Nephron progenitor cell (in vitro differentiated cells): ENCODE results near the gene FBXO7.

Experiments used
- DNase-seq: peaks from one replicate; pipeline ENCODE4 v3.0.0; 2021
- H3K27ac Mint-ChIP-seq: 2 replicates; pipeline ENCODE4 v1.8.0; 2021; ENCODE audit warnings: mild to moderate bottlenecking, moderate library complexity, mixed read lengths
- H3K27me3 Mint-ChIP-seq: 2 replicates; pipeline ENCODE4 v1.8.0; 2021; ENCODE audit warnings: mild to moderate bottlenecking, low read depth, mixed read lengths; ENCODE audit not compliant: poor library complexity
- H3K36me3 Mint-ChIP-seq: 2 replicates; pipeline ENCODE4 v1.8.0; 2021; ENCODE audit warnings: low read depth, mixed read lengths
- H3K4me1 Mint-ChIP-seq: 2 replicates; pipeline ENCODE4 v1.8.0; 2021; ENCODE audit warnings: mixed read lengths
- H3K4me3 Mint-ChIP-seq: 2 replicates; pipeline ENCODE4 v1.8.0; 2021; ENCODE audit warnings: mild to moderate bottlenecking, moderate library complexity, mixed read lengths
- H3K9me3 Mint-ChIP-seq: 2 replicates; pipeline ENCODE4 v1.8.0; 2021; ENCODE audit warnings: mild to moderate bottlenecking, moderate library complexity, mixed read lengths
- CTCF ChIP-seq: fragments of 200-600 bp; sonication (generic); IDR thresholded peaks from 2 replicates; pipeline ENCODE4 v1.5.0; 2021; ENCODE audit warnings: antibody characterized with exemption

FBXO7 gene

GRCh38 chr22:32480238-32480637 is 5.6 kb downstream of the FBXO7 start:
- Mint-ChIP-seq H3K4me1 (peaks cover 17% of the 10 kb centered on the region), H3K27me3 (no peaks in the 10 kb centered on the region), H3K27ac (peak overlapping the region; percentile 0), H3K36me3 (peaks cover 11% of the 10 kb centered on the region), H3K4me3 (no peak overlapping the region), H3K9me3 (no peaks in the 10 kb centered on the region)
- DNase-seq = no peak
- TF ChIP-seq CTCF = no peak

DNA sequence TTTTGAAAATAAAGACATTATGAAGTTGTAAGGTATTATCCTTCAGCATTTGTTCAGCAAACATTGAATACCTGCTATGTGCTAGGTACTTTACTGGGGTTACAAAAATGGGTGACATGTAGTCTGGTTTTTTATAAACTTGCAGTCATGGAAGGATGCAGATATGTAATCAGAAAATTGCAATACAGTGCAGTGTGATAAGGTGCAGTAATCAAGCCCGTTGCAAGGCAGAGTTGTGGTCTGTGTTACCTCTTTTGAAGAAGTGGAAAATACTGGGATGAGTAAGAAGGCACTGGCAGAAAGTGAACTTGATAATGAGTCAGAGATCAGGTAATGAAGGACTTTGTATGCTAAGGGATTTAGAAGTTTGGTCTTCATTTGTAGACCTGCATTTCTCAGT is 8.1 kb downstream of the FBXO7 start:
- no peak for DNase-seq
- peaks cover 15% of the 10 kb centered on the region for H3K4me1 Mint-ChIP-seq
- H3K36me3 Mint-ChIP-seq = peaks cover 31% of the 10 kb centered on the region

DNA sequence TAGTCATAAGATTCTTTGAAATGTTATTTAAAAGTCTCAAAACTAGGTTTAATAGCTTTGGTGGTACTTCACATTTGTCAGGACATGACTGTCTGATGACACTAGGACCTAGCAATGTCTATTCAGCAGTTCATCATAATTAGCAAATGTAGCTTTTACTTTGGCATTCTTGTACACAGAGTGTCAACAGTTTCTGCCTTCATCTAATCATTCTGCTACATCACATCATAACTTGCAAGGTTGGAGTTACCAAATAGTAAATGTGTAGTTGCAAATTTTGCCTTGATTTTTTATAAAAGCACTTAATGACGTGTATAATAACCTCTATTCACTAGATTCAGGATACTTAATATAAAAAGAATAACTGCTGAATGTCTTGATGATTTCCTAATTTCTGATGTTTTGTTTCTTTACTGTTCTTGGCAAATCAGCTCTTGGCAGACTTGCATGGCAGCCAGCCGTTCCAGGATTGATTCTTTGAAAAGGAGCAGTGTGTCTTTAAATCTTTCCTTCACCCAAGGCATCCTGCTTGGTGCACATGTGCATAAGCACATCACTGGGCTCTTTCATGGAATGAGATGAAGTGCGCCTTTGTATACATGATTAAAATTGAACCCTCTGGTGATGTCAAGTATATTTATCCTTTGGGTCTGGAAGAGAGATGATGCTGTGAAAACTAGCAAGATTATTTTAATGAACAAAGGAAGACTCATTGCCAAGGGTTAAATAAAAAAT is 12.2 kb downstream of the FBXO7 start:
- Mint-ChIP-seq H3K27me3 (no peaks in the 10 kb centered on the region), H3K4me1 (peaks cover 5% of the 10 kb centered on the region), H3K9me3 (no peaks in the 10 kb centered on the region), H3K36me3 (peaks cover 42% of the 10 kb centered on the region), H3K27ac (no peak overlapping the region), H3K4me3 (no peak overlapping the region)
- TF ChIP-seq CTCF = no peak
- no peak for DNase-seq

More for the DNA sequence above, 8.1 kb downstream of the FBXO7 start:
- Mint-ChIP-seq H3K27ac (no peak overlapping the region), H3K9me3 (no peaks in the 10 kb centered on the region), H3K27me3 (no peaks in the 10 kb centered on the region), H3K4me3 (no peak overlapping the region)
- no peak for TF ChIP-seq CTCF

DNA sequence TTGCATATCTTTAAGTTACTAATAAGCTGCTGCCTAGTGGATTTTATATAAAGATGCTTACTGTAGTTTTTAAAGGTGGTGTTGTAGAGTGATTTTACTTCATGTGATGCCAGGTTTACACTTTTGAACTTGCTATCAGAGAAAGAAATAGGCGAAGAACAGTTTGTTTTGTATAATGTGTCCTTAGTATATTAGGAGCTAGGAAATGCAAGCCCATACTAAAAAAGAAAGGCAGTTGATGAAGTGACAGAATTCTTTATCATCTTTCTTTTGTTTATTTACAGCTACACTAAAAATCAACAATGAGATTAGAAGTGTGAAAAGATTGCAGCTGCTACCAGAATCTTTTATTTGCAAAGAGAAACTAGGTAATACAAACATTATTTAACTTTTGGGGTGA is 12.8 kb downstream of the FBXO7 start:
- DNase-seq = no peak
- TF ChIP-seq CTCF = no peak
- H3K36me3 Mint-ChIP-seq = peaks cover 48% of the 10 kb centered on the region
- H3K9me3 Mint-ChIP-seq = no peaks in the 10 kb centered on the region
- H3K4me3 Mint-ChIP-seq = no peak overlapping the region
- no peaks in the 10 kb centered on the region for H3K27me3 Mint-ChIP-seq
- peaks cover 5% of the 10 kb centered on the region for H3K4me1 Mint-ChIP-seq
- H3K27ac Mint-ChIP-seq = no peak overlapping the region

DNA sequence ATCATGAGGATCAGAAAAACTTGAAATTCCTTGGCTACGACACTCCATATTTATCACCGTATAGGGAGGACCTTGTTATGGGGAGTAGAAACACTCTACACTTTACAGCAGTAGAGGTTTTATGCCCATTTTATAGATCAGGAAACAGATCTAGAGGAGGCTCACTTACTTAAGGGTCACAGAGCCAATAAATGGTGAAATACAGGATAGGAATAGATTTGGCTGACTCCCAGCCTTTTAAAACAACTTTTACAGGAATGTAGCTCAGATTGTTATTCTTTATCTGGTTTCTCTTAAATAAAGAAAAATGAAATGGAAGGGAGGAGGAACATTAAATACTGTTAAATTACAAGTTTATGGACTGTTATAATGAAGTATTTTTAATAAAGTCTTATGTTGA is 14.8 kb downstream of the FBXO7 start:
- no peak overlapping the region for H3K4me3 Mint-ChIP-seq
- no peak overlapping the region for H3K27ac Mint-ChIP-seq
- peaks cover 65% of the 10 kb centered on the region for H3K36me3 Mint-ChIP-seq
- no peak for DNase-seq
- H3K27me3 Mint-ChIP-seq = no peaks in the 10 kb centered on the region
- no peak for TF ChIP-seq CTCF
- H3K4me1 Mint-ChIP-seq = peaks cover 5% of the 10 kb centered on the region
- no peaks in the 10 kb centered on the region for H3K9me3 Mint-ChIP-seq

DNA sequence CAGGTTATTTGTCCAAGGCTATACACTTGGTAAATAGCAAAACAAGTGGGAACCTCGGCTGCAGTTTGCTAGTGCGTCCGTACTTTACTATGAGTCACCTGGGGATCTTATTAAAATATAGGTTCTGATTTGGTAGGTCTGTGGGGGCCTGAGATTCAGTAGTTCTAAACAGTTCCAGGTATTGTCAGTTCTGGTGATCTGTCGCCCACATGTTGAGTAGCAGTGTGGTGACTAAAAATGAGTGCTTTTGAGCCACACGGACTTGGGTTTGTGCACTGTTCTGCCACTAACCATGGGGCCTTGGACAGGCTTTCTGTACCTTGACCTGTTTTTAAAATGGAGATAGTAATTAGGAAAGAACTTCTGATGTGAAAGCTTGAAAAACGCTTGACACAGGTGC is 15.7 kb downstream of the FBXO7 start:
- Mint-ChIP-seq H3K9me3 (no peaks in the 10 kb centered on the region), H3K36me3 (peaks cover 73% of the 10 kb centered on the region), H3K4me1 (peaks cover 5% of the 10 kb centered on the region), H3K27me3 (no peaks in the 10 kb centered on the region), H3K4me3 (no peak overlapping the region), H3K27ac (no peak overlapping the region)
- TF ChIP-seq CTCF = no peak
- DNase-seq = no peak
